ENCODE results near the gene TNFSF11.

GRCh38 chr13:42567906-42568305, 6.0 kb upstream of the TNFSF11 start:
- TF ChIP-seq CTCF (IDR thresholded peaks at IDR 0.05) (no peak), POLR2A (IDR thresholded peaks at IDR 0.05) (no peak), POLR2AphosphoS5 (IDR thresholded peaks at IDR 0.05) (no peak)
